Mammary epithelial cell (primary cell): ENCODE data around the gene RNF40.

Experiments
- CTCF ChIP-seq, 2 donors: IDR thresholded peaks in 1 of 2; conservative IDR thresholded peaks in 1 of 2; 2 replicates each; pipeline ENCODE4 v1.5.1; 2011 to 2012; ENCODE audit warnings: inconsistent platforms in 2 of 2, low read length in 2 of 2, mild to moderate bottlenecking in 2 of 2, control low read depth in 1 of 2, low read depth in 1 of 2; ENCODE audit not compliant: insufficient read depth in 1 of 2; ENCODE audit errors: extremely low read depth in 1 of 2
- EZH2 ChIP-seq: IDR thresholded peaks from 2 replicates; pipeline ENCODE4 v1.6.1; 2012; ENCODE audit warnings: low read length, inconsistent platforms, borderline replicate concordance

- TF ChIP-seq CTCF (conservative IDR thresholded peaks at IDR 0.05 in 1 of 2, IDR thresholded peaks at IDR 0.05 in 1 of 2; ENCODE audit: extremely low read depth in 1 of 2, insufficient read depth in 1 of 2, low read depth in 1 of 2, low read length in 2 of 2) (no peak), EZH2 (no peak)
Observed at GRCh38 chr16:30808146-30808545, 46.0 kb downstream of the RNF40 start.
